Measurements from ENCODE around the gene RNPEP. TPM values are rescaled to one million over a fixed set of nuclear protein-coding genes. Genes with fewer than 3 reads are reported as not detected.
"Not testable (repeated sequence)": the region's sequence is repeated elsewhere in the genome, so short reads cannot be mapped to it uniquely, and the experiment has no call there.

Gene RNPEP
- total RNA-seq, 1 donor from 2014 or later = 33.2 TPM

GRCh38 chr1:202034149-202034682 is 51.8 kb downstream of the RNPEP start:
- intact Hi-C loops (cut with micrococcal nuclease) = no loop called here

DNA sequence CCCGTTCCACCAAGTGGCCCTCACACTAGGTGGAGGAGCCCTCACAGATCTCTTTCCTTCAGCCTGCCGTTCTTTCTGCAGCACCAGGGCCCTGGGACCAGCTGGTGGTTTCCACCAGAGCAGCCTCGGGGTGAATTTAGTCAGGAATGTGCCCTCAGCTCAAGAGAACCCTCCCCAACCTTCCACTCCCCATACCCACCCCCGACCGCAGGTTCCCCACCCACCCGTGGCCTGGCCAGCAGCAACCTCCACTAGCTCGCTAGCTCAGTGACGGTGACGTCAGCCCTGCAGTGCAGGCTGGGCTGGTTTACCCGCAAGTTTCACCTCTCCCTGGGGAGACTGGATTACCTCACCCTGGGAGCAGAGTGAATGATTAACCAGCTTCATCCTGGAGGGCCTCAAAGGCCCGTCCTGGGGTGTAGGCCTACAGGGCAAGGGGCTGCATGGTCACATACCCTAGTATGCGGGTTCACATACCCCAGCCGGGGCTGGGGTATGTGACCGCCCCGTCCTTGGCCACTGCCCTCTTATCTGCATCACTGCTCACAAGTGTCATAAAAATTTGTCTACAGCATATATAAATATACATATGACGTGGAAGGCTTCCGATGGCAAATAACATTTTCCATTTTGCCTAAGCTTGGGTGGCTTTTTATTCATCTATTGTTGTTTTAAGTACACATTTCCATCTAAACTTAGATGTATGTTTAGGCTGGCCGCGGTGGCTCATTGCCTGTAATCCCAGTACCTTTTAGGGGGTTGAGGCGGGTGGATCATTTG is 52.4 kb downstream of the RNPEP start:
- intact Hi-C loops (cut with micrococcal nuclease) = no loop called here

DNA sequence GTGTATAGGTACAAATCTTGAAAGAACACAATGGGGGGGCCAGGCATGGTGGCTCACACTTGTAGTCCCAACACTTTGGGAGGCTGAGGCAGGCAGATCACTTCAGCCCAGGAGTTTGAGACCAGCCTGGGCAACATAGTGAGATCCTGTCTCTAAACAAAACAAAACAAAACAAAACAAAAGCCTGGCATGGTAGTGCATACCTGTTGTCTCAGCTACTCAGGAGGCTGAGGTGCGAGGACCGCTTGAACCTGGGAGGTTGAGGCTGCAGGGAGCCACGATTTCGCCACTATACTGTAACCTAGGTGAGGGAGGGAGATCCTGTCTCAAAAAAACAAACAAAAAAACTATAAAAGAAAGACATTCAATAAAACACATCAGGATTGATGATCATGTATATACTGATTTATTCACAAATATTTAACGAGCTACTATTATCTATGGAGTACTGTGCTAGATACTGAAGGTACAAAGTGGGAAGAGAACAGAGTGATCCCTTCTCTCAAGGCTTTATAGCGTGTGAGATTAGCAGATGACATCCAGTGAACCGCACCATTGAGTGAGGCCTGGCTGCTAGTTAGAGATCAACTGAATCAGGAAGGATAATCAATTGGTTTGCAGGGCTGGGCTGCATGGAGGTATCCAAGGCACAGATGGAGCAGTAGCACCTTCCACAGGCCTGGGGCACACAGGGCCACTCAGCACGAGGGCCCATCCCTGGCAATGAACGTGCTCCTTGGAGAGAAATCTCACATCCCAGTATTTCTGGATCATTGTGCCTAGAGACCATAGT is 54.3 kb downstream of the RNPEP start:
- intact Hi-C loops (cut with micrococcal nuclease) = no loop called here

DNA sequence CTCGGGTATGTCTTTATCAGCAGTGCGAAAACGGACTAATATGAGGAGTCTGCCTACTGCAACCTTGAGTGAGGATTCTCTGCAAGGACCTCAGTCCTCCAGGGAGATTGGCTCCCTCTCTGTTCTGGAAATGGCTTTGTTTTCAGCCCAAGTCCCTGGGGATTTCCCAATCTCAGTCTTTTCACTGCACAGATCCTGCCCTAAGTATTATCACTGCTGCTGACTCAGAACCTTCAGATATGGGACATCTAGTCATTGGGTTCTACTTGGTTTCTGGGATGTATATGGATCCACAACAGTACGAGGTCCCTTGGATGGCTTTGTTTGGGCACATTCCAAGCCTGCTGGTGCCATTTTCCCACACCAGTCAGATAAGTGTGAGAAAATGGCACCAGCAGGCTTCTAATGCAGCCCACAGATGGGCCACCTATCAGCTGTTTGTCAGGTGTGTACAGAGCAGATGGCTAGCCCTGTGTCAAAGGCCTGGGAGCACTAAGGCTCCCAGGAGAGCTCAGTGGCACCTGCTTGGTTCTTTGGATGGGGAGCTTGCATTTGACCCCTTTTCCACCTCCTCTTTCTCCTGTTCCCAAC is 55.4 kb downstream of the RNPEP start:
- intact Hi-C loops (cut with micrococcal nuclease) = no loop called here

DNA sequence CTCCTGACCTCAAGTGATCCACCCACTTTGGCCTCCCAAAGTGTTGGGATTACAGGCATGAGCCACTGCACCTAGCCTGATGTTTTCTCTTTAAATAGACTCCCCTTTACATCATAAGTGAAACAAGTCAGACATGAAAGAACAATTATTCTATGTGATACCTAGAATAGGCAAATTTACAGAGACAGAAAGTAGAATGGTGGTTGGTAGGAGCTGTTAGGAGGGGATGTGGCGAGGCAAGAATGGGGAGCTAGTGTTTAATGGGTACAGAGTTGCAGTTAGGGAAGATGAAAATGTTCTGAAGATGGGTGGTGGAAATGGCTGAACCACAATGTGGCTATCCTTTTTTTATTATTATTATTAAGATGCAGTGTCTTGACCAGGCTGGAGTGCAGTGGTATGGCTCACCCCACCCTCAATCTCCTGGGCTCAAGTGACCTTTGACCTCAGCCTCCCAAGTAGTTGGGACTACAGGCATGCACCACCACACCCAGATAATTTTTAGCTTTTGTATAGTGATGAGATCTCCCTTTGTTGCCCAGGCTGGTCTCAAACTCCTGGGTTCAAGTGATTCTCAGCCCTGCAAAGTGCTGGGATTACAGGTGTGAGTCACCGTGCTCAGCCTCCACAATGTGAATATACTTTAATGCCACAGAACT is 56.4 kb downstream of the RNPEP start:
- intact Hi-C loops (cut with micrococcal nuclease) = no loop called here

DNA sequence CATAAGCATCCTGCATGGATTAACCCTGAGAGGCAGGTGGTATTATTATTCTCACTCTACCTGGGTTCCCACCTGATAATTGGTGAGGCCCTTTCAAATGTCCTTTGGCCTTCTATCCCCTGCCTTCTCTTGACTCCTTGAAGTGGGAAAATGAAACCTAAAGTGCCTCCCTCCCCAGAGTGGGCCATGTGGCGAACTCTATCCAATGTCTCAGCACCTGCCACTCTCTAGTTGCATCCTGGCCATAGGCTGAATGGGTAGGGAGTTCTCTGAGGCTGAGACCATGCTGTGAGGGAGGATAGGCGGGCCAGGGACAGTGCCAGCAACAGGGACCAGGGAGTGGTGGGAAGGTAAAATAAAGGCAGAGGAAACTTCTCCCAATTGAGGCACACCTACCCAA is 63.3 kb downstream of the RNPEP start:
- intact Hi-C loops (cut with micrococcal nuclease) = no loop called here

- intact Hi-C loops (cut with micrococcal nuclease) = no loop called here
Measured at GRCh38 chr1:202046227-202046626, 63.8 kb downstream of the RNPEP start.

GRCh38 chr1:202046748-202047708 is 64.6 kb downstream of the RNPEP start:
- intact Hi-C loops (cut with micrococcal nuclease) = no loop called here

- intact Hi-C loops (cut with micrococcal nuclease) = no loop called here
Measured at GRCh38 chr1:202047977-202048376, 65.5 kb downstream of the RNPEP start.

DNA sequence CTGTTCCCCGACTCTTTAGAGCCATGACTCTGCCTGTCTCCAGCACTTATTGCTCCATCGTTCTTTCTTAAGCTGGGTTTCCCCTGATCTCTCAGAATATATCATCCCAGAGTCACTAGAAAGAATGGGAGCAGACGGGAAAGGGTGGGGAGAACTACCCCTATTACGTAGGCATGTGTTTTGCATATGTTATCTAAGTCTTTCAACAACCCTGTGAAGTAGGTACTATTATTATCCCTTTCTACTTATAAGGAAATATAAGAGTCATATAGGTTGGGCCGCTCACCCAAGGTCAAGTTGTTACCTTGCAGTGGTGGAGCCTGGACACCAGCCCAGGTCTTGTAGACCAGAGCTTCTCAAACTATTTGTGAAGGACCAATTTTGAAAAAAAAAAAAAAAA is 66.7 kb downstream of the RNPEP start:
- intact Hi-C loops (cut with micrococcal nuclease) = no loop called here

GRCh38 chr1:202054094-202054493 is 71.6 kb downstream of the RNPEP start:
- intact Hi-C loops (cut with micrococcal nuclease) = no loop called here

DNA sequence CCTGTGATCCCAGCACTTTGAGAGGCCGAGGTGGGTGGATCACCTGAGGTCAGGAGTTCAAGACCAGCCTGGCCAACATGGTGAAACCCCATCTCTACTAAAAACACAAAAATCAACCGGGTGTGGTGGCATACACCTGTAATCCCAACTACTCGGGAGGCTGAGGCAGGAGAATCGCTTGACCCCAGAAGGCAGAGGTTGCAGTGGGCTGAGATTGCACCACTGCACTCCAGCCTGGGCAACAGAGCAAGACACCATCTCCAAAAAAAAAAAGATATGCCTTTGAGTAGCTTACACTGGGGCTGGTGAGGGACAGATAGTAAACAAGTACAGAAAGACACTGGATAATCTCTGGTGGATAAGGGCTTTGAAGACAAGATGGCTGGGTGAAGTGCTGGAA is 72.2 kb downstream of the RNPEP start:
- intact Hi-C loops (cut with micrococcal nuclease) = not testable (repeated sequence)

Other genes starting within 250 kb of the RNPEP start
- gene IPO9, start 153.5 kb upstream of the RNPEP start, total RNA-seq = 62.8 and 67.4 TPM in 2 replicates
- gene SHISA4, start 93.8 kb upstream of the RNPEP start, total RNA-seq = 0.50 and 1.4 TPM in 2 replicates
- gene LMOD1, start 36.1 kb upstream of the RNPEP start, total RNA-seq = not detected in 2 replicates
- gene TIMM17A, start 27.1 kb upstream of the RNPEP start, total RNA-seq = 63.0 and 67.4 TPM in 2 replicates
- gene ELF3, start 27.9 kb downstream of the RNPEP start, total RNA-seq = 0.39 and 0.55 TPM in 2 replicates
- not detected in 2 replicates for gene GPR37L1, start 140.3 kb downstream of the RNPEP start, total RNA-seq
- gene ARL8A, start 162.1 kb downstream of the RNPEP start, total RNA-seq = 59.6 and 62.9 TPM in 2 replicates
- gene PTPN7, start 178.0 kb downstream of the RNPEP start, total RNA-seq = 303 and 306 TPM in 2 replicates
- 0.39 and 0.43 TPM in 2 replicates for gene LGR6, start 211.2 kb downstream of the RNPEP start, total RNA-seq

Measured in T-helper 2 cell treated with Interferon-gamma antibody and Interleukin-4, amounts not matched to agents 100 ng/mL and 5 ng/mL, for 36 hours (primary cell).